Cardiac fibroblast (primary cell): ENCODE measurements around the gene LSS.

Experiments used
- DNase-seq, 2 donors: peaks; one replicate each; pipeline versions ENCODE4 v3.0.0 to v3.0.0-alpha.2; 2010; ENCODE audit warnings: low read depth in 2 of 2
- H3K4me3 ChIP-seq, 2 donors: replicated peaks in 1 of 2; 1 replicate in 1 of 2; 2 replicates in 1 of 2; pipeline ENCODE4 v1.5.1; 2011; ENCODE audit warnings: low read depth in 2 of 2, low read length in 2 of 2, mild to moderate bottlenecking in 2 of 2, moderate library complexity in 1 of 2
- TF ChIP-seq, protein P1 (sequence below): IDR thresholded peaks from one replicate; pipeline ENCODE4 v1.5.1; 2011; ENCODE audit warnings: low read depth, mild to moderate bottlenecking, low read length, inconsistent platforms

LSS gene

DNA sequence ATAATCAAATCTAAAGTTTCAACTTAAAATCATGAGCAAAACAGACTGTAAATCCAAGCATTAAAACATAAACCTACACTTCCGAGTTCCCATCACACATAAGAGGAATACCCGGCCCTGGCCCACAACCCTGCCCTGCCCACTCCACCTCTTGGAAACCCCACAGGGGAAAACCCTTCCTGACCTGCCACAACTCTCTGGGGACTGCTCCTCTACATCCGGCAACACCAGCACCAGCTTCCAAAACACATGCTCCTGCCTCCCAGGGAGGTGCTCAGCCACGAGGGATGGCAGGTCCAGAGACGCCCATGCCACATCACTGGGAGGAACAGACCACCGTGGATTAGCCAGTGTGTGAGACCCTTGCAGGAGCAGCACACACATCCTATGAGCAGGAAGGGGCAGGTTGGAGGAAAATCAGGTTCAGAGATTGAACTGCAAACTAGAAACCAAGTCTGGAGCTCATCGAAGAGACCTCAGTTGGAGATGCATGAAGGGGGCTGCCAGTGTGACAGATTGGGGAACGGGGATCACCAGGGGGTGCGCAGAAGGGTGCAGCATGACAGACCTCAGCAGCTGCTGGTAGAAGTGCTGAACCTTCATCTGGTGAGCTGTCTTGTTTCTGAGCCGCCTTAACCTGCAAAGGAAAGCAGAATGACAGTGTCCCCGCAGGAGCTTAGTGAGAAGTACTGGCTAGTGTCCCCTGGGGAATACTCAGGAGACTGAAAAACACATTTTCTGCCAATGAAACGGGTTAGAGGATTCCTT lies 25.8 kb upstream of the LSS start:
- DNase-seq = no peak
- no peak overlapping the region for H3K4me3 ChIP-seq
- TF ChIP-seq, protein P1, sequence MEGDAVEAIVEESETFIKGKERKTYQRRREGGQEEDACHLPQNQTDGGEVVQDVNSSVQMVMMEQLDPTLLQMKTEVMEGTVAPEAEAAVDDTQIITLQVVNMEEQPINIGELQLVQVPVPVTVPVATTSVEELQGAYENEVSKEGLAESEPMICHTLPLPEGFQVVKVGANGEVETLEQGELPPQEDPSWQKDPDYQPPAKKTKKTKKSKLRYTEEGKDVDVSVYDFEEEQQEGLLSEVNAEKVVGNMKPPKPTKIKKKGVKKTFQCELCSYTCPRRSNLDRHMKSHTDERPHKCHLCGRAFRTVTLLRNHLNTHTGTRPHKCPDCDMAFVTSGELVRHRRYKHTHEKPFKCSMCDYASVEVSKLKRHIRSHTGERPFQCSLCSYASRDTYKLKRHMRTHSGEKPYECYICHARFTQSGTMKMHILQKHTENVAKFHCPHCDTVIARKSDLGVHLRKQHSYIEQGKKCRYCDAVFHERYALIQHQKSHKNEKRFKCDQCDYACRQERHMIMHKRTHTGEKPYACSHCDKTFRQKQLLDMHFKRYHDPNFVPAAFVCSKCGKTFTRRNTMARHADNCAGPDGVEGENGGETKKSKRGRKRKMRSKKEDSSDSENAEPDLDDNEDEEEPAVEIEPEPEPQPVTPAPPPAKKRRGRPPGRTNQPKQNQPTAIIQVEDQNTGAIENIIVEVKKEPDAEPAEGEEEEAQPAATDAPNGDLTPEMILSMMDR = no peak

DNA sequence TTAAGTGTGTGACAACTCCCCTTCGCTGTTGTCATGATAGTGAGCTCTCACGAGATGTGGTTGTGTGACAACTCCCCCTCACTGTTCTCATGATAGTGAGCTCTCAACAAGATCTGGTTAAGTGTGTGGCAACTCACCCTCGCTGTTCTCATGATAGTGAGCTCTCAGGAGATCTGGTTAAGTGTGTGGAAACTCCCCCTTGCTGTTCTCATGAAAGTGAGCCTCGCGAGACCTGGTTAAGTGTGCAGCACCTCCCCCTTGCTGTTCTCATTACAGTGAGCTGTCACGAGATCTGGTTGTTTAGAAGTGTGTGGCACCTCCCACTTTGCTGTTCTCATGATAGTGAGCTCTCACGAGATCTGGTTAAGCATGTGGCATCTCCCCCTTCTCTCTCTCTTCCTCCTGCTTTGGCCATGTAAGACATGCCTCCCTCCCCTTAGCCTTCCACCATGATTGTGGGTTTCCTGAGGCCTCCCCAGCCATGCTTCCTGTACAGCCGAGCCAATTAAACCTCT lies 25.1 kb upstream of the LSS start:
- peak; percentile 18 to 21 for DNase-seq
- no peak overlapping the region for H3K4me3 ChIP-seq
- TF ChIP-seq, protein P1 = no peak

DNA sequence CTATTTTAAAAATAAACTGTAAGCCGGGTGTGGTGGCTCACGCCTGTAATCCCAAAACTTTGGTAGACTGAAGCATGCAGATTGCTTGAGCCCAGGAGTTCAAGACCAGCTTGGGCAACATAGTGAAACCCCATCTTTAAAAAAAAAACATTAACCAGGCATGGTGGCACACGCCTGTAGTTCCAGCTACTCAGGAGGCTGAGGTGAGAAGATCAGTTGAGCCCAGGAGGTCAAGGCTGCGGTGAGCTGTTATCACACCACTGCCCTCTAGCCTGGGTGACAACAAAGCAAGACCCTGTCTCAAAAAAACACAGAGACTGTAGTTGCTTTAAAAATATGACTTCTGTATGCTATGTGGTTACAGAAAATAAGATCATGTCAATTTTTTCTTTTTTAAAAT lies 24.3 kb upstream of the LSS start:
- TF ChIP-seq, protein P1 = no peak
- H3K4me3 ChIP-seq = no peak overlapping the region
- no peak for DNase-seq

DNA sequence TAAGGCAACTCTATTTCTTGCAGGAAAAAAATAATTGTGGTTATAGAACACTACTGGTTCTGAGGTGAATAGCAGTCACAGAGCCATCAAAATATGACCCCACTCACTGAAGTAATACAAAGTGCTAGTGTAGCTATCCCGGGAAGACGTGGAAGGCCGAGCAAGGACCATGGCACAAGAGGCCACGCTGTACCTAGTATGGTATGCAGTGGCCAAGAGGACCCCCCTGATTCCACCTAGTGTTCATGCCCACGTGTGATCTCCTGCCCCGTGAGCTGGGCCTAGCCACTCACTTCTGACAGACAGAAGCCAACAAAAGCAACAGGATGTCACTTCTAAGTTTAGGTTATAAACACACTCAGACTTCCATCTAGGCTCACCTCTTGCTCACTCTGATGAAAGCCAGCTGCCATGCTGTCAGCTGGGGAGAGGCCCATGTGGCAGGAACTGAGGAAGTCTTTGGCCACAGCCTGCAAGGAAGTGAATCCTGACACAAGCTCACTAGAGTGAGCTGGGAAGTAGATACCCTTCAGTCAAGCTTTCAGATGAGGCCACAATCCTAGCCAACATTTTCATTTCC lies 21.7 kb upstream of the LSS start:
- H3K4me3 ChIP-seq = no peak overlapping the region
- TF ChIP-seq, protein P1 = no peak
- peak in 1 of 2 donors; percentile 16 for DNase-seq

DNA sequence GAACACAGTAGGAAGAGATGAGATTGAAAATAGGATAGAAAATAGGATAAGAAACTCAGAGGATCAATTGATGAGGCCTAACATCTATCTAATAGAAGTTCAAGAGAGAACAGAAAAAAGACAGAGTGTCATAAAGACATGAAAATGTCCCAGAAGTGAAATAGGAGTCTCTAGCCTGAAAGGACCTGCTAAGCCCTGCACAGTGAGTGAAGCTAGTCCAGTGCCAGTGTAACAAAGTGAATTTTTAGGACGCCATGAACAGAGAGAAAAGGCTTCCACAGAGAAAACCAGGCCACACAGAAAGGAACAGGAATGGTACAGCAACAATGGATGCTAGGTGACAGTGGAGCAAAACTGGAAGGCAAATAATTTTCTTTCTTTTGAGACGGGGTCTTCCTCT lies 20.3 kb upstream of the LSS start:
- DNase-seq = no peak
- H3K4me3 ChIP-seq = no peak overlapping the region
- TF ChIP-seq, protein P1 = no peak

DNA sequence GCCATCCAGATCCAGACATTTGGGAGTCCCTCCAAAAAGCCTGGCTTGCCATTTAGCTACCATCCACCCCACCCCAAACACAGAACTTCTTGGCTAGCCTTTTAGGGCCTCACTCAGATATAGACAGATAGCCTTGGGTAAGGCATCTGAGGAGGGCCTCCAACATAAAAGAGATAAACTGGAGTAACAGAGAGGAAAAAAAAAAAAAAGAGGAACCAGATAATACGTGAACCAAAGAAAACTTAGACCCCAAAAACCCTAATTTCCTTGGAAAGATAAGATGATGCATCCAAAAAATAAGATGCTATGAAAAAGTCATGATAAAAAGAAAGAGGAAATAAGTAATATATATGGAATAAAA lies 19.8 kb upstream of the LSS start:
- H3K4me3 ChIP-seq = no peak overlapping the region
- TF ChIP-seq, protein P1 = no peak
- no peak for DNase-seq
